H1 (cell line): ENCODE measurements around the gene RAB3D. TPM values are rescaled to one million over a fixed set of nuclear protein-coding genes. Genes with fewer than 3 reads are reported as not detected.

Experiments
- CTCF ChIA-PET: fragments of 300-600 bp; sonication (Branson Sonifier 250); formaldehyde crosslinking; loops from one replicate; lab custom pipeline; 2021; ENCODE audit not compliant: partially characterized antibody; lab: Charles Lee
- POLR2A ChIA-PET: fragments of 300-600 bp; sonication (Branson Sonifier 250); formaldehyde crosslinking; loops from one replicate; lab custom pipeline; 2021; ENCODE audit warnings: inconsistent platforms; ENCODE audit not compliant: partially characterized antibody; lab: Charles Lee
- DNase-seq, 2 experiments: peaks; one replicate each; pipeline versions ENCODE4 v3.0.0 to v3.0.0-alpha.2; 2010 to 2022; ENCODE audit warnings: low spot score in 2 of 2, low read depth in 1 of 2, mixed read lengths in 1 of 2
- FAIRE-seq: peaks from 2 replicates; lab custom pipeline; 2011; peaks lifted over from hg19 to GRCh38; lab: Jason Lieb, UNC
- H2AFZ ChIP-seq: 2 replicates; pipeline ENCODE4 v1.8.1; 2012; ENCODE audit warnings: low read length, inconsistent platforms
- H2AK5ac ChIP-seq: 2 replicates; pipeline ENCODE4 v1.6.1; 2013; ENCODE audit warnings: low read depth, low read length
- H2BK120ac ChIP-seq: replicated peaks from 2 replicates; pipeline ENCODE3; 2013; ENCODE audit warnings: low read depth, low read length, inconsistent platforms
- H2BK12ac ChIP-seq: 2 replicates; pipeline ENCODE4 v1.6.1; 2013; ENCODE audit warnings: low read depth, low read length
- H2BK15ac ChIP-seq: 2 replicates; pipeline ENCODE4 v1.6.1; 2013; ENCODE audit warnings: low read length
- H2BK20ac ChIP-seq: 2 replicates; pipeline ENCODE4 v1.6.1; 2013; ENCODE audit warnings: low read length
- H2BK5ac ChIP-seq: 2 replicates; pipeline ENCODE4 v1.6.1; 2013; ENCODE audit warnings: low read depth, low read length
- H3K14ac ChIP-seq: 2 replicates; pipeline ENCODE4 v1.6.1; 2013; ENCODE audit warnings: inconsistent platforms; ENCODE audit not compliant: insufficient read length
- H3K18ac ChIP-seq: 2 replicates; pipeline ENCODE4 v1.6.1; 2013; ENCODE audit warnings: low read length; ENCODE audit errors: extremely low read depth
- H3K23ac ChIP-seq: 2 replicates; pipeline ENCODE4 v1.6.1; 2013; ENCODE audit warnings: inconsistent platforms; ENCODE audit not compliant: insufficient read length
- H3K23me2 ChIP-seq: 2 replicates; pipeline ENCODE4 v1.6.1; 2013; ENCODE audit warnings: low read depth, low read length
- H3K27ac ChIP-seq: 2 replicates; pipeline ENCODE4 v1.6.1; 2011; ENCODE audit warnings: low read depth, low read length, inconsistent platforms
- H3K27me3 ChIP-seq, 4 experiments: replicated peaks in 1 of 4; 1 replicate in 1 of 4; 2 replicates in 3 of 4; pipeline versions ENCODE4 v1.6.1 to v1.8.1; 2011 to 2013; ENCODE audit warnings: low read length in 3 of 4, mild to moderate bottlenecking in 3 of 4, inconsistent platforms in 2 of 4, mixed read lengths in 2 of 4, moderate library complexity in 1 of 4; ENCODE audit not compliant: control insufficient read depth in 3 of 4, insufficient read depth in 3 of 4; ENCODE audit errors: extremely low read depth in 1 of 4
- H3K36me3 ChIP-seq, 4 experiments: 2 replicates each; pipeline versions ENCODE4 v1.6.1 to v1.8.1; 2011 to 2013; ENCODE audit warnings: mild to moderate bottlenecking in 4 of 4, low read length in 3 of 4, moderate library complexity in 2 of 4, control low read depth in 1 of 4, inconsistent platforms in 1 of 4; ENCODE audit not compliant: insufficient read depth in 4 of 4, control insufficient read depth in 2 of 4
- H3K4ac ChIP-seq: replicated peaks from 2 replicates; pipeline ENCODE3; 2013; ENCODE audit warnings: low read length, low read depth, mixed read lengths, inconsistent platforms; ENCODE audit not compliant: insufficient read length
- H3K4me1 ChIP-seq, 4 experiments: replicated peaks in 1 of 4; 1 replicate in 1 of 4; 2 replicates in 3 of 4; pipeline versions ENCODE4 v1.6.1 to v1.8.1; 2011 to 2013; ENCODE audit warnings: low read length in 3 of 4, inconsistent platforms in 2 of 4, mixed read lengths in 1 of 4; ENCODE audit not compliant: insufficient read depth in 4 of 4, control insufficient read depth in 3 of 4
- H3K4me2 ChIP-seq, 2 experiments: 2 replicates each; pipeline versions ENCODE4 v1.6.1 to v1.8.1; 2011 to 2013; ENCODE audit warnings: low read depth in 2 of 2, low read length in 2 of 2, control low read depth in 1 of 2, inconsistent platforms in 1 of 2, mild to moderate bottlenecking in 1 of 2; ENCODE audit not compliant: insufficient read depth in 1 of 2
- H3K4me3 ChIP-seq, 4 experiments: fragments of 200-600, 300-600 bp in 1 of 4; sonication (generic), shearing (Covaris generic), sonication (Bioruptor Twin) in 1 of 4; 2 replicates each; pipeline versions ENCODE4 v1.5.1 to v1.8.1; 2011 to 2016; ENCODE audit warnings: low read length in 4 of 4, low read depth in 3 of 4, control low read depth in 2 of 4, inconsistent platforms in 2 of 4, mild to moderate bottlenecking in 2 of 4, mixed read lengths in 1 of 4, moderate library complexity in 1 of 4; ENCODE audit not compliant: insufficient read depth in 2 of 4; ENCODE audit errors: extremely low read depth in 1 of 4
- H3K56ac ChIP-seq: replicated peaks from 2 replicates; pipeline ENCODE3; 2013; ENCODE audit warnings: low read depth, mild to moderate bottlenecking, mixed read lengths, low read length, inconsistent platforms; ENCODE audit not compliant: insufficient read length
- H3K79me1 ChIP-seq: 2 replicates; pipeline ENCODE4 v1.6.1; 2013; ENCODE audit warnings: low read depth, low read length, control low read depth
- H3K79me2 ChIP-seq, 2 experiments: 2 replicates each; pipeline versions ENCODE4 v1.6.1 to v1.8.1; 2012 to 2013; ENCODE audit warnings: low read length in 2 of 2, mild to moderate bottlenecking in 2 of 2, inconsistent platforms in 1 of 2; ENCODE audit not compliant: insufficient read depth in 2 of 2, control insufficient read depth in 1 of 2
- H3K9ac ChIP-seq, 4 experiments: replicated peaks in 1 of 4; 1 replicate in 1 of 4; 2 replicates in 3 of 4; pipeline versions ENCODE4 v1.6.1 to v1.8.1; 2011 to 2013; ENCODE audit warnings: low read depth in 3 of 4, low read length in 3 of 4, control low read depth in 2 of 4, mild to moderate bottlenecking in 2 of 4, moderate library complexity in 2 of 4, inconsistent platforms in 1 of 4; ENCODE audit errors: extremely low read depth in 1 of 4
- H3K9me3 ChIP-seq, 2 experiments: 2 replicates each; pipeline versions ENCODE4 v1.6.1 to v1.8.1; 2012 to 2013; ENCODE audit warnings: mild to moderate bottlenecking in 2 of 2, moderate library complexity in 2 of 2, control low read depth in 1 of 2, inconsistent platforms in 1 of 2, low read depth in 1 of 2, low read length in 1 of 2, mixed read lengths in 1 of 2; ENCODE audit not compliant: insufficient read depth in 2 of 2
- H4K20me1 ChIP-seq, 2 experiments: replicated peaks in 1 of 2; 2 replicates each; pipeline versions ENCODE3 to v1.8.1; 2011 to 2013; ENCODE audit warnings: inconsistent platforms in 2 of 2, low read length in 2 of 2, mild to moderate bottlenecking in 1 of 2; ENCODE audit not compliant: insufficient read depth in 2 of 2, control insufficient read depth in 1 of 2
- H4K5ac ChIP-seq: 2 replicates; pipeline ENCODE4 v1.6.1; 2013; ENCODE audit warnings: low read length, low read depth, mixed read lengths, inconsistent platforms; ENCODE audit not compliant: insufficient read length
- H4K8ac ChIP-seq: 2 replicates; pipeline ENCODE4 v1.8.0; 2013; ENCODE audit warnings: mild to moderate bottlenecking, moderate library complexity, low read length, inconsistent platforms; ENCODE audit not compliant: insufficient read depth; ENCODE audit errors: extremely low read depth
- H4K91ac ChIP-seq: replicated peaks from 2 replicates; pipeline ENCODE3; 2013; ENCODE audit warnings: low read length, mixed read lengths, inconsistent platforms; ENCODE audit not compliant: insufficient read length
- E2F6 ChIP-seq: IDR thresholded peaks from 2 replicates; pipeline ENCODE4 v1.6.1; 2012; ENCODE audit warnings: inconsistent platforms
- FOSL1 ChIP-seq: IDR thresholded peaks from 2 replicates; pipeline ENCODE4 v1.6.1; 2011; ENCODE audit warnings: mild to moderate bottlenecking, low read depth, low read length, moderate library complexity; ENCODE audit not compliant: insufficient read depth
- KDM1A ChIP-seq: fragments of 200-600, 300-600 bp; sonication (generic); IDR thresholded peaks from 2 replicates; pipeline ENCODE4 v1.7.1; 2016; ENCODE audit warnings: mild to moderate bottlenecking, low read length, borderline replicate concordance
- MAFK ChIP-seq: IDR thresholded peaks from 2 replicates; pipeline ENCODE4 v1.6.1; 2012; ENCODE audit warnings: low read depth, mild to moderate bottlenecking, improper control_type of control experiment, low read length
- RXRA ChIP-seq: IDR thresholded peaks from 2 replicates; pipeline ENCODE4 v1.6.1; 2011; ENCODE audit warnings: low read depth, mild to moderate bottlenecking, low read length, moderate library complexity; ENCODE audit not compliant: insufficient read depth
- SP4 ChIP-seq: IDR thresholded peaks from 2 replicates; pipeline ENCODE4 v1.6.1; 2012; ENCODE audit warnings: low read length, inconsistent platforms
- SRF ChIP-seq: IDR thresholded peaks from 2 replicates; pipeline ENCODE4 v1.6.1; 2011; ENCODE audit warnings: mild to moderate bottlenecking, low read depth, low read length, moderate library complexity
- TBP ChIP-seq: IDR thresholded peaks from 2 replicates; pipeline ENCODE4 v1.6.1; 2011; ENCODE audit warnings: low read depth, low read length, improper control_type of control experiment
- YY1 ChIP-seq: IDR thresholded peaks from 2 replicates; pipeline ENCODE4 v1.6.1; 2011; ENCODE audit warnings: low read depth, mild to moderate bottlenecking, low read length
- WGBS, 2 experiments: shearing (Covaris generic) in 1 of 2; methylation state at CpG; one replicate each; pipeline versions ENCODE4 v1.1.6 to v1.1.7; 2013 to 2015; ENCODE audit warnings: low lambda C conversion rate in 2 of 2, mixed read lengths in 2 of 2, inconsistent platforms in 1 of 2, low coverage in 1 of 2, missing lambda C conversion rate in 1 of 2; ENCODE audit not compliant: insufficient replicate concordance in 2 of 2, insufficient coverage in 1 of 2, insufficient read length in 1 of 2; ENCODE audit errors: extremely low coverage in 1 of 2, missing lambda C conversion rate in 1 of 2; 5-methylcytosine and 5-hydroxymethylcytosine counted together
- polyA plus RNA-seq, 7 experiments: library from polyadenylated mRNA; depleted of rRNA in 3 of 7; stranded (reverse) in 5 of 7; unstranded in 2 of 7; fragments of >200 nt in 5 of 7; fragments of 200-250 nt in 2 of 7; gene quantifications; 1 replicate in 5 of 7; 2 replicates in 1 of 7; 4 replicates in 1 of 7; pipeline versions ENCODE4 v1.2.1 to v1.2.3, GENCODE V29; 2011 to 2013; ENCODE audit warnings: missing spikeins in 2 of 7, mixed read lengths in 2 of 7
- total RNA-seq: library from RNA; stranded (reverse); fragmentation: NEBNext Ultra II Directional; extraction: Animal tissue kit (Norgen Biotek cat#: 25700); gene quantifications from 2 replicates; pipeline ENCODE4 v1.2.1, GENCODE V29; 2021
- TF ChIP-seq, protein P1 (sequence below): IDR thresholded peaks from 2 replicates; pipeline ENCODE4 v1.6.1; 2012; ENCODE audit warnings: low read length, inconsistent platforms
- TF ChIP-seq, protein P2 (sequence below): IDR thresholded peaks from 2 replicates; pipeline ENCODE4 v1.6.1; 2011; ENCODE audit warnings: low read length, improper control_type of control experiment

Gene RAB3D
- total and polyA plus RNA-seq, 2 of the 8 experiments (the other 6 are each of a cell fraction or from before 2014, with no cell fraction given), result 17.8 to 23.8 TPM

- H2BK12ac ChIP-seq, result no peak overlapping the region
- H3K4me3 ChIP-seq, result no peak overlapping the region
- H3K4me2 ChIP-seq, result no peak overlapping the region
- POLR2A ChIA-PET, result interaction anchor here (1.9 kb wide), 1 partner anchor 11 kb away, joined by 5 read pairs; the partner anchor contains the start of gene DOCK6
- CTCF ChIA-PET, result interaction anchor here (0.7 to 3.9 kb wide), 8 partner anchors 9 to 209 kb away, joined by 3 to 16 read pairs (median 3); partner anchors contain the start of genes DOCK6 and EPOR
- FAIRE-seq (no peak), DNase-seq (no peak)
- no peak overlapping the region for H3K23ac ChIP-seq
- H3K14ac ChIP-seq, result no peak overlapping the region
- H4K20me1 ChIP-seq, result no peaks in the 10 kb centered on the region
- H2BK20ac ChIP-seq, result no peak overlapping the region
- H3K79me1 ChIP-seq, result no peaks in the 10 kb centered on the region
- no peaks in the 10 kb centered on the region for H3K27me3 ChIP-seq
- H2BK15ac ChIP-seq, result no peak overlapping the region
- 81% methylated on average over 5 of the region's 5 CpGs; no CpG with 5 or more reads in 1 of the 2 experiments for WGBS, 2 experiments
- no peak overlapping the region for H3K27ac ChIP-seq
- H3K18ac ChIP-seq, result no peak overlapping the region
- H3K4ac ChIP-seq, result no peak overlapping the region
- no peak overlapping the region for H2BK5ac ChIP-seq
- no peak overlapping the region for H4K5ac ChIP-seq
- H3K9ac ChIP-seq, result no peak overlapping the region
- peaks cover 0 to 11% of the 10 kb centered on the region in 2 experiments; a peak in 1 of 4 replicates for H3K9me3 ChIP-seq
- H3K36me3 ChIP-seq, result no peaks in the 10 kb centered on the region
- no peak overlapping the region for H2BK120ac ChIP-seq
- H4K91ac ChIP-seq, result no peak overlapping the region
- no peaks in the 10 kb centered on the region for H3K79me2 ChIP-seq
- H3K56ac ChIP-seq, result no peak overlapping the region
- H2AFZ ChIP-seq, result no peak overlapping the region
- no peak overlapping the region for H2AK5ac ChIP-seq
- no peaks in the 10 kb centered on the region for H3K23me2 ChIP-seq
- peaks cover 0 to 4% (median 2%) of the 10 kb centered on the region in 4 experiments; a peak in 4 of 7 replicates for H3K4me1 ChIP-seq
- H4K8ac ChIP-seq, result no peak overlapping the region
- TF ChIP-seq, protein P1, sequence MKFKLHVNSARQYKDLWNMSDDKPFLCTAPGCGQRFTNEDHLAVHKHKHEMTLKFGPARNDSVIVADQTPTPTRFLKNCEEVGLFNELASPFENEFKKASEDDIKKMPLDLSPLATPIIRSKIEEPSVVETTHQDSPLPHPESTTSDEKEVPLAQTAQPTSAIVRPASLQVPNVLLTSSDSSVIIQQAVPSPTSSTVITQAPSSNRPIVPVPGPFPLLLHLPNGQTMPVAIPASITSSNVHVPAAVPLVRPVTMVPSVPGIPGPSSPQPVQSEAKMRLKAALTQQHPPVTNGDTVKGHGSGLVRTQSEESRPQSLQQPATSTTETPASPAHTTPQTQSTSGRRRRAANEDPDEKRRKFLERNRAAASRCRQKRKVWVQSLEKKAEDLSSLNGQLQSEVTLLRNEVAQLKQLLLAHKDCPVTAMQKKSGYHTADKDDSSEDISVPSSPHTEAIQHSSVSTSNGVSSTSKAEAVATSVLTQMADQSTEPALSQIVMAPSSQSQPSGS, result no peak
- no peak for TF ChIP-seq RXRA
- TF ChIP-seq FOSL1, result no peak
- TF ChIP-seq, protein P2, sequence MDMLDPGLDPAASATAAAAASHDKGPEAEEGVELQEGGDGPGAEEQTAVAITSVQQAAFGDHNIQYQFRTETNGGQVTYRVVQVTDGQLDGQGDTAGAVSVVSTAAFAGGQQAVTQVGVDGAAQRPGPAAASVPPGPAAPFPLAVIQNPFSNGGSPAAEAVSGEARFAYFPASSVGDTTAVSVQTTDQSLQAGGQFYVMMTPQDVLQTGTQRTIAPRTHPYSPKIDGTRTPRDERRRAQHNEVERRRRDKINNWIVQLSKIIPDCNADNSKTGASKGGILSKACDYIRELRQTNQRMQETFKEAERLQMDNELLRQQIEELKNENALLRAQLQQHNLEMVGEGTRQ, result no peak
- TF ChIP-seq MAFK, result no peak
- TF ChIP-seq YY1, result no peak
- no peak for TF ChIP-seq SP4
- TF ChIP-seq KDM1A, result no peak
- no peak for TF ChIP-seq TBP
- no peak for TF ChIP-seq SRF
- TF ChIP-seq E2F6, result no peak
Measured at GRCh38 chr19:11273989-11274388, 65.5 kb downstream of the RAB3D start.
